GM21737 (cell line): Measurements from ENCODE around the gene NFIA.

Experiments
- ATAC-seq: cut with Tn5 transposase; IDR thresholded peaks from one replicate; pipeline ENCODE4 v1.9.1; 2021; ENCODE audit warnings: mild to moderate bottlenecking, moderate library complexity; ENCODE audit not compliant: unreplicated experiment

Gene NFIA

DNA sequence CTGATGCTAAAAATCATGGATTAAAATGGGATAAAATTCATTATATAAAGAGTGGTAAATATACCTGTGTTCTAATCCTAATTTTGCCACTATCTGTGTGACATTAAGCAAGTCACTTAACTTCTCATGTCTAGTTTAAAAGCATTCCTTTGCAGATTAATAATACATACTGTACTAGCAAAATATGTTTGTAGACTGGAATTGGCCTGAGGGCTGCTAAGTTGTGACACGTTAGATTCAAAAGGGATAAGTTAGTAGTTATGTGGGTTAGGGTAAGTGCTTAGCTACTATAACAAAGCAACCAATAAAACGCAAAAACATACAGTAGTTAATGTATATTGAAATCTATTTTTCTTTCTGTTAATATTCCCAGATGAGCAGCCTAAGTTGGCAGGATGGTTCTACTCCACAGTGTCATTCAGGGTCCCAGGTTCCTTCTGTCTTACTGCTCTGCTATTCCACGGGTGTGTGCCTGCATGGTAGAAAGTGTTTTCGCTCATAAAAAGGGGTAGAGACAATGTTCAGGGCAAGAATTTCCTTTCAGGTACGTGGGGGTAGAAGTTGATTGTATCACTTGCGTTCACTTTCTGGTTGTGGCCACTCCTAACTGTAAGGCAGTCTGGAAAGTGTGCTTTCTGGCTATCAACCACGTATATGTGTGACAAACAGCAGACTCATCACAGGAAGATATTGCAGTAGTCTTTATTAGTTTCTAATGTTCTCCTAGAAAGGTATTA lies 239.8 kb downstream of the NFIA start:
- ATAC-seq = no peak

DNA sequence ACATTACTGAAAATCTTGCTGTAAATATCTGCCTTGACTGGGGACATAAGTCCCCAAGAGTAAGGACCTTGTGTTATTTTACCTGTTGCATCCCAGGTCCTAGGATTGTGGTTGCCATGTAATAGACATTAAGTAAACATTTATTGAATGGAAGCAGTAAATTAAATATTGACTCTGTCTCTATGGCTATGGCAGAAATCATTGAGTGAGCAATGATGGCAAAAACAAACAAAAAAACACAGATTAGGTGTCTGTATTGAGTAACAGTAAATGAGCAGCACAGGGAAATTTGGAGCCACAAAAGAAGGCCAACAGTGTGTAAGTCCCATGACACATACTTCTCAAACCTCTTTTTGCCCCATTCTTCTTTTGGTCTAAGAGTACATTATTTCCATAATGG lies 240.4 kb downstream of the NFIA start:
- ATAC-seq = no peak

DNA sequence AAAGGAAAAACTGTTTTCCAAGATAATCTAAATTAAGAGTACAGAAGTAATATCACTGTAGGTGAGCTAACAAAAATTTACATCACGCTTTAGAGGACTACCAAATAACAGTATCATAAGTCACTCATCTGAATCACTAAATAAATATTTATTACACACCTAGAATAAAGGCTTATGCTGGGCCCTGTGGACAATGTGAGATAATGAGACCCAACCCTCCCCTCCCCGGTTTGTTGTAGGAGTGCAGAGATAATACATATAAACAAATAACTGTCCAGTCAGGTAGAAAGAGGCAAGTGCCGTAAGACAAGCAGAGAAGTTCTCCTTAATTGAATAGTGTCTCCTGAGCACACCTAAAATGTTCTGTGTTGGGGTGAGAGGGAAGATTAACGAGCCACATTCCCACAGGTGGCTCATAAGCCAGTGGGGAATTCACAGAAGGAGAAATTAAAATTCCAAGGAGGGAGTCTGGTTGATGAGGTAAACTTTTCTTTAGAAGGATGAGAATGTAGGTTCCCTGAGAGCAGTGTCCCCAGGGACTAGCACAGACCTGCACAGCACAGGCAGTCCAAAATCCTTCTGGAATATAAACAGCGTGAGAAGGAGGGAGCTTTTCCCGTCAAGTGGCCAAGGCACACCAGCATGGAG lies 241.4 kb downstream of the NFIA start:
- no peak for ATAC-seq

DNA sequence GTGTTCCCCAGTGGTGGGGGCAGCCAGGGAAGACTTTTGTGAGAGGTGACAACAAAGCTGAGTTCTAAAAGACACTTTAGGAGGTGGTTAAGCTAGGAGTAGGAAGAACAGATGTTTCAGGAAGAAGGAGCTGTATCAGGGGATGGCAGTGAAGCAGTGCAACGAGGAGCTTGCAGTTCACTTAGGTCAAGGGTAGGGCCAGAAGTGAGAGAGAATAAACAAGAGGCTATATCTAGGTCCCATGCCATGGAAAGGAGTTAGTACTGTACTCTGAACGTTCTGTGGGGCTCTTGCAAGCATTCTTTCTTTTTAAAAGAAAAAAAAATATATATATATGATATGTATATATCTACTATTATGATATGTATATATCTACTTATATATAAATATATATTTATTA lies 244.4 kb downstream of the NFIA start:
- ATAC-seq = no peak

DNA sequence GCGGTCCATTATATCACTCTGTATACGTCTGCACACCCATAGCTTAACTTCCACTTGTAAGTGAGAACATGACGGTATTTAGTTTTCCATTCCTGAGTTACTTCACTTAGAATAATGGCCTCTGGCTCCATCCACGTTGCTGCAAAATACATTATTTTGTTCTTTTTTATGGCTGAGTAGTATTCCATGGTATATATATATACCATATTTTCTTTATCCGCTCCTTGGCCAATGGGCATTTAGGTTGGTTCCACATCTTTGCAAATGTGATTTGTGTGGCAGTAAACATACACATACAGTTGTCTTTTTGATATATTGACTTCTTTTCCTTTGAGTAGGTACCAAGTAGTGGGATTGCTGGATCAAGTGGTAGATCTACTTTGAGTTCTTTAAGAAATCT lies 245.1 kb downstream of the NFIA start:
- no peak for ATAC-seq

DNA sequence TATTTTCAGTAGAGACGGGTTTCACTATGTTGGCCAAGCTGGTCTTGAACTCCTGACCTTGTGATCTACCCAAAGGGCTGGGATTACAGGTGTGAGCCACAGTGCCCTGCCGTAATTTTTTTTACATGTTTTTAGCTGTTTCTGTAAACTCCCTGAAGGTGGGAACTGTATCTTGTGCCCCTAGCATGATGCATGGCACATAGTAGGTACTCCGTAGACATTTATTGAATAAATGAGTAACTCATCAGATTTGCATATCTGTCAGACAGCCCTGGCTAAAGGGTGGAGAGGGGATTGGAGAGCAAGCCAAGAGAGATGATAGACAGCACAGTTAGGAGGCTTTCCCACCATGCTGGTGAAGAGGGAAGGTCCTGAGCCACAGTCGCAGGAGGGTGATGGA lies 247.2 kb downstream of the NFIA start:
- ATAC-seq = no peak

DNA sequence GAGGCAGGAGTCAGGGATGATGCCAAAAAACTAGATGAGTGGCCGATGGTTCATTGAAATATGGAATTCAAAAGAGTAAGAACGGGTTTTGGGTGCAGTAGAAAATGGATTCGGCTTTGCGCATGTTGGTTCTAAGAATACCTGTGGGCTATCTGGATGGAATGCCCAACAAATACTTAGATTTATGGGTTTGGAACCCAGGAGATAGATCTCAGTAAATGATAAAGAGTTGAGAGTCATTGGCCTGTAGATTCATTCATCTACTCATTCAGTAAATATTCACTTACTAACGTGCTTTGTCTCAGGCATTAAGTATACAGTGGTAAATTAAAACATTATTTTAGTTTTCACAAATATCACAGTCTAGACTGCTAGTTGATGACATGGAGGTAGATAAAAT lies 247.7 kb downstream of the NFIA start:
- ATAC-seq = no peak

DNA sequence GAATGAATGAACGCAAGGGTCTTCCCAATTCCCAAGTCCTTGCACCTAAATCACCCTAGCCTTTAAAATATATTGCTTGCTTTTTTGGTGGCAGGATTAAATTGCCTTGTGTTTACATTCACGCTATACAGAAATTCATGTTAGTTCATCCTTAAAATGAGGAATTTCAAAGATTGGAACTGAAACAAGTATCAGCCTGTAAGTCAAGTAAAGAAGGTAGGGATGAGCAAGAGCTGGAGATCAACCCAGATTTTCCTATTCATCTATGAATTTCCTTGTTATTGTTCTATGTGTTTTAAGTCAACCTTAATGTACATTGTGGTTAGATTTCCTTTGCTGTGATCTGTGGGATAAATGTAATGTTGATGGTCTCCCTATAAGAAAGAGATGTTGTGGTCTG lies 248.2 kb downstream of the NFIA start:
- ATAC-seq = no peak

DNA sequence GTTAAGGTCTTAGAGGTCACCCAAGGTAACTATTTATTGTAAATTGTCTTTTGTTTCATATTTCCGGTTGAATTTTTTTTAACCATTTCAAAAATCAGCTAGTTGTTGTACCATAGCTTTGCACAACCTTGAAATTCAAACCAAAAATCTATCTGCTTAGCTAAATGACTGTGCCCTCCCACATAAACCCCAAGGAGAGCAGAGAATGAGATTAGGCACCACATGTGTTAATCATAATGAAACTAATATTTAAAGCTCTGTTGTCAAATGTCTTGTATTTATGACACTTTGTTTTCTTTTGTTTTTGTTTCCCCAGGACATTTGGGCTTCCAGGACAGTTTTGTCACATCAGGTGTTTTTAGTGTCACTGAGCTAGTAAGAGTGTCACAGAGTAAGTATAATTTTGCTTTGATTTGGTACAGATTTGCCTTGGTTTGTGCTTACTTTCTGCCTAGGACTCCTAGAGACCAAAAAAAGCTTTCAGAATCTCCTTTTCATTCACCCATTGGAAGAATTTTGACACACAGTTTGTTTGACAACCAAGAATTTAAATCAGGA lies 249.9 kb downstream of the NFIA start:
- peak; percentile 97 for ATAC-seq

DNA sequence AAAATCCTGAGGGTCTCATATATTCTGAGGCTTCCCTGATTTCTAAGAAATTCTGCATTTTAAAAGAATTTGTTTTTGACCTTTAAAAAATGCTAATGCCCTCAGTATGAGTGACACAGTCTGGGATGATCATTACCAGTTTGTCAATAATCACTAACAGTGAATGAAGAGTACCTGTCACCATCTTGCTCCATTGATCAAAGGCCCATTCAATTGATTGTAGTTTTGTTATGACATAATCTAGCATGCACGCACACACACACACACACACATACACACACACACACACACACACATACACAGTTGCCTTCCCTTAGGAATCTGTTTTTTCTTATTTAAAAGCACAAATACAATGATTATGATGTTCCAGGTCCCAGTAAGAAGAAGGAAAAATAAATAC lies 250.4 kb downstream of the NFIA start:
- no peak for ATAC-seq

DNA sequence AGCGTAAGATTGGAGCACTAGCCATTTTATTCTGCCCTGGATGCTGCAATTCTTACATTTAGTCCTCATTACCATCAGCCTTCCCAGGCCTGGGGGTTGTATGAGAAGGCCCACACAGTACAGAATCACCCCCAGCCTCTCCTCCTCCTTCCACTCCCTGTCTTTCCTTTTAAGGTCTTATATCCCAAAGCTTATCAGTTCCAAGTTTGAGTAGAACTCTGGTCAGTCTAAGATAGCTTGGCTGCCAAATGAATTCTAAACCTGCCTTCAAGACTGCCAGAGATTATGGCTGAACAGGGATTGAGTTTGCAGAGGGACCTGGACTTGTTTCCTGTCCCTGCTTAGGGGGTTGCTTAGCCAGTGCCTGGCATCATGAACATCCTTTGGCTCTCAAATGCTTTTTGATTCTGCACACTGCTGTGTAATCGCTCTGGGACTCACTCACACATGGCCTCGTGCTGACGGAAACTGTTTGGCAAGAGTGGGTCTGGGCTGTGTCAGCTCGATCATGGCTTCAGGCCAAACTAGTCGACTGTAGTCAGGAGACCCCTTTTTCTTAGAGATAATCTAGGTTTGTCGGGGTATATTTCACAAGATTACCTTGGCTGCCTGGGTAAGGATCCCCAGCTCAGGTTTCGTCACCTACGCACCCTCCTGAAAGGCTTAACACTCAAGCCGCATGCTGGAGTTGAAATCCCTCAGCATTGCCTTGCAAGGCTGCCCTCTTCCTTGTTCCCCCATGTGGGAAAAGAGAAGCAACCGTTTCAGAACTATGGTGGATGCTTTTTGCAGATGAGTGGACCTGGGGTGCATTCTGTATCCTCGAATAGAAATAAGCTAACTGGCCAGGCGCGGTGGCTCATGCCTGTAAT lies 252.6 kb downstream of the NFIA start:
- ATAC-seq = no peak

DNA sequence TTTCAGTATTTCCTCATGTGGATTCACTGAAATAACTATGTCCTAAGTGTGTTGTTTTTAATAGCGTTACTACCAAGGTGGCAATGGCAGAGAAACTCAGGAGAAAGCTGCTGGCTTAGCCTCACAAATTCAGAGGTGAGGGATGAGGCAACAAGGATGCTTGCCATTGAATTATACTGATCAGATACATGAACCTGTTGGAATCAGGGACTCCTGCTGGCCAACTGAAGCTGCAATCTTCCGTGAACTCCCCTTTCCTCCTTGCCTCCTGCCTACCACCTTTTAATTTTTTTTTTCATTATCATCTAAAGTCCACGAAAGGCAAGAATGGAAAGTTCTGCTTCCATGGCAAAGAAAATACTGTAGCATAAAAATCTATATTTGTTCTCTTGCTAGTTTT lies 254.7 kb downstream of the NFIA start:
- ATAC-seq = no peak

DNA sequence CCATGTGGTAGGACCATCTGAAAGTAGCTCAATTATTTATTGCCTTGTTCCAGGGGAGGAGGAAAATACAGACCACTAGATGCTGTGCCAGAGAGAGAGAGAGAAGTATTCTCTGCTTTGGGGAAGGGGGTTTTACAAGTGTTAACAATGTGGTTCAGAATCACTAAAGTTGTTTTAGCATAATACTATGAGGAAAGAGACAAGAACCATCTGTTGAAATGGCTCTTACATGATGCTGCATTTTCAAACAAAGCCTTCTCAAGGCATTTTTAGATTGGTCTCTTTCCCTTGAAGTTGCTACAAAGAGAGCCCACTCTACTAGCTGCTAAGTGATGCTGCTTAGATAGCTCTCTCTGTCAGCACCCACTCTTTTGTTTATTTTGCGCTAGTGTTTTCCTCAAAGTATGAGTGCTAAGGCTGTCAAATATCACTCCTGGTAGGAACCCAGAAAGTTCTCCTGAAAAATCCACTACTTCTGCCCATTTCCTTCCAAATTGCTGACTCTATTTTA lies 255.1 kb downstream of the NFIA start:
- ATAC-seq = no peak

DNA sequence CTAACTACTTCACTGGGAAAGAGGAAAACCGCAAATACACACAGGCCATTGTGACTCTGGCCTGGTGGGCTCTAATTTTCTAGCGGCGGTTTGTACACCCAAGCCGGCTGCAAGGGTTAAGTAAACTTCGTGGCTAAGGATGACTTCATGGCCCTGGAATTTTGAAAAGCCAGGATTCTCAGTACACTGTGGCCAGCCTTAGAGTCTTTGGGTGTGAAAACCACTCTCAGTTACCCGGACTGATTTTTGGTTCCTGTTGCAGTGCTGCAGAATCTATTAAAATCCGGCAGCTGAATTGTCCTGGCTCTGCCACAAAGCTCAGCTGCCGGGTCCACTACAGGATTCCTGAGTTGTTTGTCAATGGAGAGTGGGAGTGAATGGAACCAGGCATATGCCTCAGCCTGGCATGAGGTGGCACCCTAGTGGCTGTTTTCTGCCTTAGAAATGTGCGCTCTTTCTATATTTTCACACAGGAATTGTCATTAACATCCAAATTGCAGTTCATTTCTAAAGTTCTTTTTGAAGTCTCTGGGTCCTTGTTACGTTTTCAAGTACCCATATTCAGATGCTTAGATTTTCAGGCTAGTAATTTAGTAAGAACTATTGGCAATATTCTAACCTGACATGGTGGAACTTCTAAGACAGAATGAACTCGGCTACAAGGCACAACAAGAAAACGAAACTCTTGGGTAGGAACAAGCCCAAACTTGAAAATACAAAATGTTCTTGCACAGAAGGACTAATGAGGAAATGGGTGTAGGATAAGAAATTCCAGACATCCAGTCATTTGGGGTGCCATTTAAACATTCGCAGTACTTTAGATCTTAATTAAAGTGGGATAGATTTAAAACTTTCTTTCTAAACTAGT lies 255.9 kb downstream of the NFIA start:
- ATAC-seq = no peak

DNA sequence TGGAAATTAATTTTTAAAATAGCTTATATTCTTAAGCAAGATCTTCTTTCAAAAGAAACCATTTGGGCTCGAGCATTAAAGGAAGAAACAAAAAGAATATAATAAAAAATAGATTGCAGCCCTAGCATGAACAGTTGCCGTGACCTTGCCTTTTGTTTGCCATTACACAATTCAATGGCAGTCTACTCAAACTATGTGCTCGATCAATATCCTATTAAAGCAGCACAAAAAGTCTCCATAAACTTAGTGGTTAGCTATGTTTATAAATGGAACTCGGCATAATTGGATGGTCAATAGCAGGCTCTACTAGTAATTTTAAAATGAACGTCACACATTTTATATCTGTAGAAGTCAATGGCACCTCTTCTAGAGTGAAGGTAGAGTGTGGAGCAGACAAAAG lies 256.5 kb downstream of the NFIA start:
- no peak for ATAC-seq

DNA sequence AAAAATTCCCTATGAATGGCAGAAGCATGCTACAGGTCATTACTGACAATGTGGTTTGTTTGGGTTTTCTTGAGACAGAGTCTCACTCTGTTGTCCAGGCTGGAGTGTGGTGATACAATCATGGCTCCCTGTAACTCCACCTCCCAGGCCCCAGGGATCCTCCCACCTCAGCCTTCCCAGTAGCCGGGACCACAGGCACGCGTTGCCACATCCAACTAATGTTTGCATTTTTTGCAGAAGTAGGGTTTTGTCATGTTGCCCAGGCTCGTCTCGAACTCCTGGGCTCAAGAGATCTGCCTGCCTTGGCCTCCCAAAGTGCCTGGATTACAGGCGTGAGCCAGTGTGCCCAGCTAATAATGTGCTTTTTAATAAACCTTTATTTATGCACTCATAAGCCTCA lies 259.1 kb downstream of the NFIA start:
- ATAC-seq = no peak

DNA sequence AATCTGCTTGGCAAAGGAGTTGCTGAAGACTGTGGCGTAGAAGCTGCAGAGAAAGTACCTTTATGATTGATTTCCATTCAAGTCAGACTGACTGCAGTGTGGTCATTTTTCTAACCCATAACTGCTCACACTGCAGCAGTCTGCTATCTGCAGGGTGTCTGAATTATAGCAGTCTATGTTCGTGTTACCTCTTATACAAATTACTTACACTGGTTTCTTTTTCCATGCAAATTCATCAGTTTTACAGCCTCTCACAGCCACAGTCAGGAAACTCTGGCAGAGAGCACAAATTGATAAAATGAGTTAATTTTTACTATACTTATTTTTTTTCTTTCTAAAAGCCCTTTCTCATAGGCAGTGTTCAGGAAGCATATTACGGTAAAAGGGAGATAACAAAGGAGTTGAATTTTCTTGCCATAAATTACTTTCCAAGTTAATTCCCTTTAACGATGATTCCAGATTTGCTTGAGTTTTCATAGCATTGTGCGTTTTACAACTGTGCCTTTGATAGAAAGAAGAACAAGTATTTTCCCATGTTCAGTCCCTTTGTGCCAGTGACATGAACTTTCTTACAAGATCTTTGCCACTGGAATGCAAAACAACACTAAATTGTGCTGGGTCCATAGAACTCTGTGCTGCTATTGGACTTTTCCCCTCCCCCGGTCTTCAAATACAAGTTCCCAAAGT lies 261.5 kb downstream of the NFIA start:
- no peak for ATAC-seq

DNA sequence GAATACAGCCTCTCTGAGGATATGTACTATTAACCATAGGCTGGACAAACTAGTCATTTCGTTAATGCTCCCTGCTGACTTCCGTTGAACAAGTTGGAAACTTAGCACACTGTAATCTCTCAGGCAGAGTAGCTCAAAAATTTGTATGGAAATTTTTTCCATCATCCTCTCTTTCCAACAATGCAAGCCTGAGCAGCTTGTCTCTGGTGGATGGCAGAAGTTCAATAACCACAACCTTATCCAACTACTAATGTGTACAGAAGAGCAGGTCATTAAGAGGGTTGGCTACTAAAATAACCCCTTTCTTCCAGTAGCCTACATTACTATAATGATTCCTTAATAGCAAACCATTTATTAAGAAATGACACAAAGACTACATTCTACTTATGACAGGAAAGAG lies 262.3 kb downstream of the NFIA start:
- no peak for ATAC-seq

DNA sequence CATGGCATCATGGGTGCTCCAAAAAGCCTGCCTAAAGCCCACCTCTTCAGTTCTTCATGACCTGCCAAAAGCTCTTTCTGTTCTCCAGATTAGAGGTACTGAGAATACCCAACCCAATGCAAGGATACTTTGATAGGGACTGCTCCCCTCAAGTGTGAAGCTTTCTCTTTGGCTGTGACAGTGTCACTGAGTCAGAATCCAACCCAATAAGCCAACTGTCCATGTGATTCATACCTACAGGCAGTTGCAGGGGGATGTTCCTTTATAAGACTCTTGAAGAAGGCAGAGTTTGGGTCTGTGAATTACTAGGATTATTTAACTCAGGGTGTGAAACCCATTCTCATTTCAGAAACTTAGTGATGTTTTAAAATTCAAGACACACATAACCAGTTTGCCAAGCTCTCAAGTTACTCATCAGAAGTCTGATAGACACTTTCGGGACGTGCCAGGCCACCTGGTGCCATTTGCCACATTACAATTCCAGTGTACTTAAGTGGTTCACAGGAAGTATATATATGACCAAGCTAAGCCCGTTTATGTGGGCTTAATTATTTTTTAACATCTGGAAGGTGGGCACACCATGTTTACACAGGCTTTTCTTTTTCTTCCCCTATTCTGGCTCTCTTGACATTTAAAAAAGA lies 265.8 kb downstream of the NFIA start:
- no peak for ATAC-seq
